Activated CD8-positive, alpha-beta memory T cell treated with anti-CD3 and anti-CD28 coated beads, Interleukin-2, amount 10 ng/mL, durations not matched to agents 7 days and 5 days (primary cell): Measurements from ENCODE around the gene DUSP23. TPM values are rescaled to one million over a fixed set of nuclear protein-coding genes. Genes with fewer than 3 reads are reported as not detected.

ENCODE experiments used
- total RNA-seq, 2 experiments: library from RNA; stranded (reverse); gene quantifications; one replicate each; pipeline ENCODE4 v1.2.3, GENCODE V29; 2021

The DUSP23 gene
- total RNA-seq, 2 experiments from 2014 or later: 23.0 to 26.5 TPM

Other genes with a start within 250 kb of the DUSP23 start
- not detected for gene OR10J5, start 245.0 kb upstream of the DUSP23 start, total RNA-seq
- gene APCS, start 193.1 kb upstream of the DUSP23 start, total RNA-seq: not detected
- gene CRP, start 66.4 kb upstream of the DUSP23 start, total RNA-seq: not detected
- under 1 TPM; 0.23 to 0.61 TPM for gene FCRL6, start 21.4 kb downstream of the DUSP23 start, total RNA-seq
- 1 to 10 TPM in 1 of 2 experiments, under 1 TPM in 1; 0.70 to 1.5 TPM for gene SLAMF8, start 45.9 kb downstream of the DUSP23 start, total RNA-seq
- gene VSIG8, start 81.7 kb downstream of the DUSP23 start, total RNA-seq: not detected
- gene CFAP45, start 119.2 kb downstream of the DUSP23 start, total RNA-seq: 1 to 10 TPM; 1.3 to 1.6 TPM
- 100 to 1,000 TPM; 479 to 513 TPM for gene TAGLN2, start 144.5 kb downstream of the DUSP23 start, total RNA-seq
- not detected for gene IGSF9, start 164.7 kb downstream of the DUSP23 start, total RNA-seq
- gene SLAMF9, start 173.3 kb downstream of the DUSP23 start, total RNA-seq: not detected